Left lobe of liver (tissue), 2 donors: ENCODE measurements around the gene MAPK6. TPM values are rescaled to one million over a fixed set of nuclear protein-coding genes. Genes with fewer than 3 reads are reported as not detected.

Experiments
- ATAC-seq: fragments of 200-7000 bp; cut with Tn5 transposase; one replicate; pipeline ENCODE4 v1.9.1; 2020; ENCODE audit warnings: mild to moderate bottlenecking, moderate library complexity
- DNase-seq: peaks from one replicate; pipeline ENCODE4 v3.0.0-alpha.2; 2020; ENCODE audit warnings: low spot score
- total RNA-seq: library from RNA; stranded (reverse); gene quantifications from one replicate; pipeline ENCODE4 v1.2.1, GENCODE V29; 2021
- donor health status: DM: no; HTN: no; CAD: no; lungs with moderate emphysema.
- donor health status: DM: no; HTN: yes; CAD: no.

Gene MAPK6
- total RNA-seq, 1 donor from 2014 or later = 20.0 TPM

DNA sequence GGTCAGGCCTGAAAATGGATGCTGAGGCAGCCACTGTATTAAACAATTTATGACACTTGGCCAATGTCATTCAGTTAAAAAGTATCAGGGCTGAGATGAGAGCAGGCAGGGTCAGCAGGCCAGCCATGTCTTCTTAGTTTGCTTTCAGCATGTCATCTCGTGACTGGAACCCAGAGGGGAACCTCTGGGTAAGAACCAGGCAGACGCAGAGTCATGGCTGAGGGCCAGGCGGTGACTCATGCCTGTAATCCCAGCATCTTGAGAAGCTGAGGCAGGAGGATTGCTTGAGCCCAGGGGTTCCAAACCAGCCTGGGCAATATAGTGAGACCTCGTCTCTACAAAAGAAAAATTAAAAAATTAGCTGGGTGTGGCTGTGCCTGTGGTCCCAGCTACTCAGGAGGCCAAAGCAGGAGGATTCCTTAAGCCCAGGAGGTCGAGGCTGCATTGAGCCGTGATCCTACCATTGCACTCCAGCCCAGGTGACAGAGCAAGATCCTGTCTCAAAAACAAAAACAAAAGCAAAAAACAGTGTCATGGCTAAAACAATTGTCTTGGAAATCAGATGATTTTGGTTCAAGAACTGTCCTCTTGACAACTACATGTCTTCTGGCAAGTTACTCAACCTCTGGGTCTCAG, 81.9 kb downstream of the MAPK6 start:
- peak; percentile 53 for DNase-seq
- ATAC-seq = no peak

DNA sequence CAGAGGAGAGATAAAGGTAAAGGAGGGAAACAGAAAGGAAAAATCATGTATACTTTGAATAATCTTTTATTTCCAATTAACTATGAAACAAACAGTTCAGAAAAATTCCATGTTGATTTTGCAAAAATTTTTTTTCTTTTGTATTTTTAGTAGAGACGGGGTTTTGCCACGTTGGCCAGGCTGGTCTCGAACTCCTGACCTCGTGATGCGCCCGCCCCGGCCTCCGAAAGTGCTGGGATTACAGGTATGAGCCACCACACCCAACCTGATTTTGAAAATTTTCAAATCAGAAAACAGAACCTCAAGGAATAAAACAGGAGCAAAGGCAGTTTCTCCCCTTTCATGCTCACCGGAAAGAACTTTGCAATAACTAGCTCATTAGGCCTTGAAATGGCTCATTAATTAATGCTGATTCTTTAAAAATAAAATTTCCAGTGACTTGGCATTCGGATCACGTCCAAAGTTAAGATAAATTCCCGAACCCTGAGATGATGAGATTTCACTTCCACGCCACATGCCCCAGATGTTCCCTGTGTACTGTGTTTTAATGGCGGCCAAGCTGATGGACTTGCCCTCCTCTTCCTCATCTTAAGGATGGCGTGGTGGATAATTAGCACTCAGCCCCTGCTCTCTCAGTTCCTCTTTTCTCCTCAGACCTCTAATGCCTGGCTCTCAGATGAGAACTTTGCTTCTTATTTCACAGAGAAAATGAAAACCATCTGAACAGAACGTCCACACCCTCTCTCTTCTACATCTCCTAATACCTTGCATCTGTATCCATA, 82.7 kb downstream of the MAPK6 start:
- DNase-seq (no peak), ATAC-seq (no peak)

DNA sequence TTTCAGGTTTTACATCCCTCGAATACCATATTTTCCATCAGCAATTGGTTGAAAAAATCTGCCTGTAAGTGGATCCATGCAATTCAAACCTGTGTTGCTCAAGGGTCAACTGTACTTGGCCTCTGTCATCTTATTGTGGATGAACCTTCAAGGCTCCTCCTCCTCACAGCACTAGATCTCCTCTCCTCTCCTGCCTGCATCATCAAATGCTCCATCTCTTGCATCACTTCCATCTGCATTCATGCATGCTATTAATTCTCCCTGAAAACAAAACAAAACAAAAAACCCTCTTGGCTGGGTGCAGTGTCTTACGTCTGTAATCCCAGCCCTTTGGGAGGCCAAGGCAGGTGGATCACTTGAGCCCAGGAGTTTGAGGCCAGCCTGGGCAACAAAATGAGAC, 83.4 kb downstream of the MAPK6 start:
- DNase-seq (no peak), ATAC-seq (no peak)

DNA sequence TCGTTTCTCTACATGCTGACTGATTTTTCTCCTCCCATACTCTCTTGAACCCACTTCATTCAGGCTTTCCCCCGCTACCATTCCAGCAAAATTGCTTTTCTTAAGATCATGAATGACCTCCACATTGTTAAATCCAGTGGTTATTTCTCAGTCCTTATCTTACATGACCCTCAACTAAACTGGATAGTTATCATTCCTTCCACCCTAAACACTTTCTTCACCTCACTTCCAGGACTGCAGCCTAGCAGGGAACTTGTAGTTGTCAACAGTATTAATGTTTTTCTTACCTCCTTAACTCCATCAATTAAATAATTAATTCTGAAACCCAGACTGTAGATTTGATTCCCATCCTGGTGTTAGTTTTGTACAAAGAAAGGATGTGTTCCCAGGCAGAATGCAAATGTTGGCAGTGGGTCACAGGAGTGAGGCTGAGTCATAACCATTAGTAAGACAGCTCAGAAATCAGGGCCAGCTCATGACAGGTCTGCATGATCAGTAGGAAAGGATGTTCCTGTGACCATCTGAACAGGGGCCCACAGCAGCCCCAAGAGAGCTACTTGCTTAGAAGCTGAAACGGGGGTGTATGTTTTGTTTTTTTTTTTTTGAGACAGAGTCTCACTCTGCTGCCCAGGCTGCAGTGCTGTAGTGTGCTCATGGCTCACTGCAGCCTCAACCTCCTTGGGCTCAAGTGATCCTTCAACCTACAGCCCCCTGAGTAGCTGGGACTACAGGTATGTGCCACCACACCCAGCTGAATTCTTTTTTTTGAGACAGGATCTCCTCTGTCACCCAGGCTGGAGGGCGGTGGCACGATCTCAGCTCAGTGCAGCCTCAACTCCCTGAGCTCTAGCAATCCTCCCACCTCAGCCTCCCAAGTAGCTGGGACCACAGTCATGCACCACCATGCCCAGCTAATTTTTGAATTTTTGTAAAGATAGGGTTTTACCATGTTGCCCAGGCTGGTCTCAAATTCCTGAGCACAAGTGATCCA, 84.5 kb downstream of the MAPK6 start:
- ATAC-seq = no peak
- DNase-seq = no peak

DNA sequence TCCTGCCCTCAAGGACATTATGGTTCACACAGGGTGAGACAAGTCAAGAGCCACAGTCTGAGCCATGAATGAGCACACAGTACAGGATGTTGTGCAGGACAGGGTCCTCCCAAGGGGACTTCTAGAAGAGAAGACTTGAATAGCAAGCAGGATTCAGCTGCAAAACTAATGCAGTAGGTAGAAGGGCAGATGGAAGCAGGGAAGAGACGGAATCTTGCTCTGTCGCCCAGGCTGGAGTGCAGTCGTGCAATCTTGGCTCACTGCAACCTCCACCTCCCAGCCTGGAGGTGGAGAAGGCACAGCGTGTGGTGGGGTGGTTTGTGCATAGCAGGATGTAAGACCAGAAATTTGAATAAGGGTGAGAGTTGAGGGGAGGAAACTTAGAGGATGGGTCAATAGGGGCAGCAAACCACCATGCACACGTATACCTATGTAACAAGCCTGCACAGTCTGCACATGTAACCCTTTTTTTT, 85.5 kb downstream of the MAPK6 start:
- DNase-seq (no peak), ATAC-seq (no peak)

DNA sequence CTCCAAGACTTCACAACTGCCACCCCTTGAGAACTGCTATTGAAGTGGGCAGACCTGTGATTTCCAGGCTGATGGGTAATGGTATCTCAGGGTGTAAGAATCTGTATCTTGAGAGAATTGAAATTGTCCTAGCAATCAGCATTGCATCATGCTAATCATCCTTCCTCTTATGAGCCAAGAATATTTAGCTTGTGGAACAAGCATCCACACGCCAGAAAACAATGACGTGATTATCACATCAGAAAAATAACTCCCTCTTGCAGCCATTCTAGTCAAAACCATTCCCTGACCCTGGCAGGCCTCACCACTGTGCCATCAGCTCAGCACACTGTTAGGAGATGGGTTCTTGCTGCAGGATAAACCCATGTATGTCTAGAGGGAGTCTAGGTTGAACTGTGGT, 86.8 kb downstream of the MAPK6 start:
- ATAC-seq (no peak), DNase-seq (no peak)

DNA sequence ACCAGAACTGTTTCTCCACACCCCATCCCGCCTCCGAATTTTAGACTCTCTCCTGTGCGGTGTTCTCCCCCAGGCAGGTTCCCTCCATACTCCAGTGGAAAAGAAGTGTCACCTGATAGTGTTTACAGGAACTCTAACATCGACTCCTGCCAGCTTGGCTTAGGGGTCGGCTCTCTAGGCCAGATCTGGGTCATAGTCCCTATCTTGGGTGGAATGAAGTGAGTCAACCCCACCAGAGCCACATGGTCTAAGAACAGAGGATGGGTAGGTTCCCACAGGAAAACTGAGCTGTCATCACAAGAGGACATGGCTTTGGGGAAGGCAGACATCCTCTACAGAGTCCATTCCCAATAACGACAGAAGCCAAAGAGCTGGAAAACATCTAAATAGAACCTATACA, 87.6 kb downstream of the MAPK6 start:
- DNase-seq = no peak
- ATAC-seq = no peak

DNA sequence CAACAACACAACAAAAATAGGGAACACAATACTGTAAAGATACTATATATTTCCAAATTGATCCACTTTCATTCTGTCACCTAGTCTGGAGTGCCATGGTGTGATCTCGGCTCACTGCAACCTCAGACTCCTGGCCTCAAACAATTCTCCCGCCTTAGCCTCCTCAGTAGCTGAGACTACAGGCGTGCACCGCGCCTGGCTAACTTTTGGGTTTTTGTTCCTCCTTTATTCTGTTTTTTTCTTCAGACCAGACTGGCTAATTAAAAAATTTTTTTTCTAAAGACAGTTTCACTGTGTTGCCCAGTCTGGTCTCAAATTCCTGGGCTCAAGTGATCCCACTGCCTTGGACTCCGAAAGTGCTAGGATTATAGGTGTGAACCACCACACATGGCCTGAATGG, 88.2 kb downstream of the MAPK6 start:
- no peak for DNase-seq

DNA sequence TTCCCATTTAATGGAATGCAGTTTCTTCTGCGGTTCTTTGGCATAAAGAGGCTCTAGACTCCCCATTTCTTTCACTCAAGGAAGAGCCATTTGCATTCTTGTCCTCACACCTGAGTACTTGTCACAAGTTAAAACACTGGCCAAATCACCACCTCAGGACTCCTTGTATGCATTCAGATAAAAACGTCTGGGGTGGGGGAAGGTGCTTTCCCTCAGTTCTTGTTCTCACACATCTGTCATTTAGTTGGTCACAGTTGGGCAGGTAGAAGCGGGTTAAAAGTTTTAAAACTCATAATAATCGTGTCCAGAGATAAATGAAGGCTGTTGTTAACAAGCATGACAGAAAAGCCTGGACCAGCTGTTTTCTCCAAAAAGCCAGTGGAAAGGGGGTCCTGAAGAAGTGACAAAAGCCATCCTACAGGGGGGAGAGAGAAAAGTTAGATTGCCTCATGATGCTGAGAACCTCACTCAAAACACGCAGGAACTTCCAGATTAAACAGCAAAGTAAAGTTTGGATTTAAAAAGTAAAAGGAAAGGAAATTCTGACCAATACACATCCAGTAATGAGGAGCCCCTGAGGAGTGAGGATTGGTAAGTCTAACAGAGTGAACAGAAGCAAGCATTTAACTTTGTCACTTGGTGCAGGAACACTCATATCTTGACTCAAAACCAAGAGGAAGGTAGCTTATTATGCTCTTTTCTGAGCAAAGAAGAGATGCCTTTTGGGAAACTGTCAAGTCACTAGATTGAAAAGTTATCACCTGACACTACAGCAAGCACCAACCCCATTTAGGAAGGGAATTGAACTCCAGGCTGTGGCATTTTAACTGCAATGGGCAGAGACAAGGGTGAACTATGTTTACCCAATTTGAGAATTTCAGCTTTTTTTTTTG, 90.8 kb downstream of the MAPK6 start:
- ATAC-seq (no peak), DNase-seq (no peak)

More for the DNA sequence above, 88.2 kb downstream of the MAPK6 start:
- ATAC-seq = no peak

DNA sequence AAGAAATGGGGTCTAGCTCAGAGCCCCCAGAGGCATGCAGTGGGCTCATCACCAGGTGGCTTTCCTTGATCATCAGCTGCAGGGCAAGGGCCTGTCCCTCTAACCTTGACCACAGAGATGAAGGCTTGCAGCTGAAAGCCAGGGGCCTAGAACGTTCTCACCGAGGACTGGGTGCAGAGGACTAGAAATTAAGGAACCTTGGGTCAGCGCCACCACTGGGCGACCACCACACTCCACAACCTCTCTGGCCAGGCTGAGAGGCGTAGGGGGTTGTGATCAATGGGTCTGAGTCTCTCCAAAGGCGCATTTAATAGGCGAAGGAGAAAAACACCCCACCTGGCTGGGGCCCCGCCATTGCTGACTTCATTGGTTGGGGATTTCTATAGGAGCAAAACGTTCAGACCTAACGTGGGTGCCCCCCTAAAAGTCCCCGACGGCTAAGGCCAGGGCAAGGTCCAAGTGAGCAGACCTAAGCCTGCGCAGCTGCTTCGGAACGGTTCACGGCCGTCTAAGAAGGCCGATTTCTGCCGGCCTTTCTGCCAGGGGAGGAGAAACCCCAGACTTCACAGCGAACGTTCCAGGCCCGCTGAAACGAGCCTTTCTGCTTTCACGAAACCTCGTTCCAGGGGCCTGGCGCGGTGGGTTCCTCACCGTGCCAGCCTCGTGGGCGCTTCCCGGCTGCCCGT, 92.6 kb downstream of the MAPK6 start:
- DNase-seq = no peak
- ATAC-seq = no peak

DNA sequence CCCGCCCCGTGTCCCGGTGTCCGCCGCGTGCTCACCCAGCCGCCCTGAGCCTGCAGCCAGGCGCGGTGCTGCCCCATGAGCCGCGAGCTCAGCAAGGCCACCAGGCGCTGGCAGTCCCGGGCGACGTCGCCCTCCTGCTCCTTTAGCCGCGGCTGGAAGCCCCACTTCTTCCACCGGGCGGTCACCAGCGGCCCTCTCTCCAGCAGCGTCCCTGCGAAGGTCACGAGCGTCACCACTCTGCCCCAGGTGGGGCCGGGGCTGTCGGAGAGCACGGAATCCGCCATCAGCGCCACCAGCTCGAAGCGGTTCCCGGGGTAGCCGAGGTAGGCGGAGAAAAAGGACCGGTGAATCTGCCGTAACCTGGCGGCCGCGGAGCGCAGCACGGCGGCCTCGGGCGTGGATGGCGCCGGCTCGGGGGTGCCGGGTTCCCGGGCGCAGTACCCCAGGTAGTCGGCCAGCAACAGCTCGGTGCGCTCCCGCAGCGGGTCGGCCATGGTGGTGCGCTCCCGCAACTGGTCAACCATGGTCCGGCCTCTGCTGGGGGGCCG, 93.3 kb downstream of the MAPK6 start:
- peak; percentile 61 for DNase-seq
- peak; percentile 62 for ATAC-seq

DNA sequence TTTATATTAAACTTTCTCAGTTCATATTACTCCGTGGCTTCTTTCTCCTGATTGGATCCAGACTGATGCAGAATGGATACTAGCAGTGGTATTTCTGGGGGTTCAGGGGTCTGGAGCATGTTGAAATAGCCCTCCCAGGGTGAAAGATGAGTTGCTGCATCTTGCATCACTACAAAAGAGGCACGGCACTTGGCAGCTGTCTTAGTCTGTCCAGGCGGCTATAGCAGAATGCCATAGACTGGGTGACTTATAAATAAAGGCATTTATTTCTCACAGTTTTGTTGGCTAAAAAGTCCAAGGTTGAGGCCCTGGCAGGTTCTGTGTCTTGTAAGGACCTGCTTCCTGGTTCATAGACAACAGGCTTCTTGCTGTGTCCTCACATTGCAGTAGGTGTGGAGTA, 94.2 kb downstream of the MAPK6 start:
- no peak for DNase-seq
- ATAC-seq = no peak

DNA sequence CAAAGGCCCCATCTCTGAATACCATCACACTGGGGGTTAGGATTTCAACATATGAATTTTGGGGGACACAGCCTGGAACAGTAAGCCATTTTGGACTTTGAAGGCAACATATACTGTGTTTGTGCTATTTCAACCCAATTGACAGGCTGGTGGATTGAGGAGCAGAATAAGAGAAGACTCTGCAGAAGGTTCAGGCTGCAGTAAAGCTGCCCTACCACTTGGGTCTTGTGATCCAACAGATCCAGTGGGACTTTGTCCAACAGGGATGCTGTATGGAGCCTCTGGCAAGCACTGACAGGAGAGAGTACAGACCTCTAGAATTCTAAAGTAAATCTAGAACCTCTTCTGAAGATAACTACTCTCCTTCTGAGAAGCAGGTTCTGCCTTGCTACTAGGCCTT, 94.7 kb downstream of the MAPK6 start:
- ATAC-seq = no peak
- DNase-seq = no peak

DNA sequence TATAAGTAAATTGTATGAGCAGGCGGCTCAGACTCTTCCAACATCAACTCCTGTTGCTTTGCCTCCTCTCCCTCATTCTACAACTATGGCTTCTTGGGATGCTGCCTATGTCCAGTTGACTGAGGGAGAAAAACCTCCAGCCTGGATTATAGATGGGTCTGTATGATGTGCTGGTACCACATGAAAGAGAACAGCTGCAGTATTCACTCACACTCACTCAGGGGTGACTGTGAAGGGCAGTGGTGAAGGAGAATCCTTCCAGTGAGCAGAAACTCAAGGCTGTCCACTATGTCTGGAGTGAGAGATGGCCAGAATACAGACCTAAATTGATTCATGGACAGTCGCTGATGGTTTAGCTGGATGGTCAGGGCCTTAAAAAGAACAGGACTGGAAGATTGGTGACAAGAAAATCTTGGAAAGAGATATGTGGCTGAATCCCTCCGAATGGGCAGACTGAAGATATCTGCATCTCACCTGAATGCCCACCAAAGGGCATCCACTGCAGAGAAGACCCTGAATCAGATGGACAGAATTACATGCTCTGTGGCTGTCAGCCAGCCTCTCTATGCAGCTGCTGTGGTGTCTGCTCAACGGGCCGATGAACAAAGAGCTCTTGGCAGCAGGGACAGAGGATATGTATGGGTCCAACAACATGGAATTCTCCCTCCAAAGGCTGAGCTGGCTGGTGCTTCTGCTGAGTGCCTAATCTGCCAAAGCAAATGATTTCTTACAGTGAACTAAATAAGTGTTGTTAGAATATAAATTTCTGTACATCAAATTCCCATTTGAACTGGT, 95.4 kb downstream of the MAPK6 start:
- DNase-seq (no peak), ATAC-seq (peak; percentile 7)

DNA sequence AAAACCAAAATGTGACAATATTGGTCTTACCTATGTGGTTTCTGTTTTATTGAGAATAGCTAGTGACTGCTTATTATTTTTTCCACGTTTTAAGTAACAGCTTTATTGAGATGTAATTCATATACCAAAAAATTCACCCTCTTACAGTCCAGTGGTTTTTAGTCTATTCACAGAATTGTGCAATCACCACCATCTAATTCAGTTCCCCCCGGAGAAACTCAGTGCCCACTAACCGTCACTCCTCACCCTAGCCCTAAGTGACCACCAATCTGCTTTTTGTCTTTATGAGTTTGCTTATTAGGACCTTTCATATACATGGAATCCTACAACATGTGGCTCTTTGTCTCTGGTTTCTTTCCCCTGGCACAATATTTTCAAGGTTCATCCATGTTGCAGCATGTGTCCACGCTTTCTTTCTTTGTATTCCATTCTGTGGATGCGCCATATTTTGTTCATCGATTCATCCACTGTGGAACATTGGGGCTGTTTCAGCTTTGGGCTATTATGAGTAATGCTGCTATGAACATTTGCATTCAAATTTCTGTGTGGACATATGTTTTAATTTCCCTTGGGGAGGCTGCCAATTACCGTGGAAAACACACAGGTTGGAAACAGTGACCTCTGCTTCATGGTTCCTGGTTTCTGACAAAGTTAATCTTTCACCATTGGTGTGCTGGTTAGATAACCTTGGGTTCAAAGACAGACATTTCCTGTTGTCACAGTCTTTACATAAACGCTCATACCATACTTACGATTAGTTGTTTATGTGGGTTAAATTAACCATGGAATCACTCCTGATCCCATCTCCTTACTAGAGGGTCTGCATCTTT, 96.8 kb downstream of the MAPK6 start:
- ATAC-seq (peak; percentile 63), DNase-seq (peak; percentile 66)
